NCI-H2227 (cell line): Measurements from ENCODE around the gene ZDHHC24.
A peak's percentile ranks its signal among the peaks of the same experiment; 100 is the strongest.

Source experiments
- DNase-seq: peaks from one replicate; lab custom pipeline; 2025; ENCODE audit not compliant: unreplicated experiment; lab: John Stamatoyannopoulos, UW

ZDHHC24 gene

DNA sequence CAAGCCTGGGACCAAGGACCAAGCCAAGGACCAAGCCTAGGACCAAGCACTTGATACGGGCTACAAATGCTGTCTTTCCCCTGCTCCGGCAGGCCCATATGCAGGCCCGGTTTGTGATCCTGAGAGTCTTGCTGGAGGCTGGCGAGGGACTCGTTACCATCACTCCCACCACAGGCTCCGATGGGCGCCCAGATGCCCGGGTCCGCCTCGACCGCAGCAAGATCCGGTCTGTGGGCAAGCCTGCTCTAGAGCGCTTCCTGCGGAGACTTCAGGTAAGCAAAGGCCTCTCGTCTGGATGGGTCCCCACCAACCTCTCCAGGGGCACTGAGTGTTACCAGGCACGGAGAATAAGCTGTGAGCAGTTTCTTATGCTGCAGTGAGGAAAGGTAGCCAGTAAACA lies 48.6 kb downstream of the ZDHHC24 start:
- no peak for DNase-seq

DNA sequence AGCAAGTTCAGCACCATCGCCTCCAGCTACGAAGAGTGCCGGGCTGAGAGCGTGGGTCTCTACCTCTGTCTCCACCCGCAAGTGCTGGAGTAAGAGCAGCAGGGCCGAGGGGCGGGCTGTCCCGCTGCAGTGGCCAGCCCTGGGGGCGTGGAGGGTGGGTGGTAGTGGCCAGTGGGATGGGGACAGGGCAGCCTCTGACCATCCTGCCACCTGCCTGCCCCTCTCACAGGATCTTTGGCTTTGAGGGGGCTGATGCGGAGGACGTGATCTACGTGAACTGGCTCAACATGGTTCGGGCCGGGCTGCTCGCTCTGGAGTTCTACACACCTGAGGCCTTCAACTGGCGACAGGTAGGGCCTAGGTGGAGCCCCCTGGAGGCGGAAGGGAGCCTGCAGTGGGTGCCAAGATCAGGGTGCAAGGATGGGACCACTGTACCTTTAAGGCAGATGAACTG lies 50.4 kb downstream of the ZDHHC24 start:
- DNase-seq: no peak

DNA sequence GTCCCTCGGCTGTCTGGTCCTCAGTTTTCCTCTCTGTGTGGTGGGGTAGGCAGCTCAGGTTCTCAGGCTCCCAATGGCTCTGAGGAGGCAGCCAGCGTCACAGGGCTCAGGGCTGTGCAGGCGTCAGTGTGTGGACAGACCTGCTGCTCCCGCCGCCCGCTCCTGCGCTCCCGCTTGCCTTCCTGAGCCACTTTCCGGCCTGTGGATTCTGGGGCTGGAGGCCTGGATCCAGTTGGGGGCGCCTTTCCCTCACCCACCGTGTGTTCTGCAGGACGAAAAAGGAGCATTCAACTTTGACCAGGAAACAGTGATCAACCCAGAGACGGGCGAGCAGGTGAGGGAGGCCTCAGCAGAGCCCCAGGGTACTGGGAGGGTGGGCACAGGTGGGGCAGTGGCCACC lies 50.9 kb downstream of the ZDHHC24 start:
- DNase-seq: no peak

DNA sequence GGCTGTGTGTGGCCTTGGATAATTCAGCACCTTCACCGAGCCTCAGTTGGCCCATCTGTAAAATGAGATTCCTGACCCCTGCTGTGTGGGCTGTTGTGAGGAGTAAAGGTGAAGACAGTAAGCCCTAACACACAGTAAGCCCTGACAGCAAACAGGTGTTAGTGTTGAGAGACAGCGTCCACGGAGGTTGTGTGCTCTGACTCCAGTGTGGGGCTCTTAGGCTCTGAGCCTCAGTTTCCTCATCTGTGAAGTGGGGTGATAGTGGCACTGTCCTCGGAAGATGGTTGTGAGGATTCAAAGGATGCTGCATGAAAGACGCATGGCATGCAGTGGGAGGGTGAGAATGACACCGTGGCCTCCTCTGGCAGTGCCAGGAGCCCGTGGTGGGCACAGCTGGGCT lies 51.4 kb downstream of the ZDHHC24 start:
- no peak for DNase-seq

DNA sequence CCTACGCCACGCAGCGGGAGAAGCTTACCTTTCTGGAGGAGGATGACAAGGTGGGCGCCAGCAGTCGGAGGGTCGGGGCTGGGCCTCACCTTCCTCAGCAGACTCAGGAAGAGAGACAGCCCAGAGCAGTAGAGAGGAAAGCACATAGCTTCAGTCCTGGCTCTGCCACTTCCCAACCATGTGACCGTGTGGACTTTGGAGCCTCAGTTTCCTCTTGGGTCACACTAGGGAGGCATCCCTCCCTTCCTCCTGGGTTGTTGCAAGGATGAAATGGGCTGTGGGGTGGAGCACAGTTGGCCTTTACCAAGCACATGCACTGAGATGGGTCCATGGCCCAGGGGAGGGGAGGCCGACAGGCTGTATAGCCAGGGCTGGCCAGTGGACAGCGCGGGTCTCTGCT lies 52.7 kb downstream of the ZDHHC24 start:
- DNase-seq: no peak

DNA sequence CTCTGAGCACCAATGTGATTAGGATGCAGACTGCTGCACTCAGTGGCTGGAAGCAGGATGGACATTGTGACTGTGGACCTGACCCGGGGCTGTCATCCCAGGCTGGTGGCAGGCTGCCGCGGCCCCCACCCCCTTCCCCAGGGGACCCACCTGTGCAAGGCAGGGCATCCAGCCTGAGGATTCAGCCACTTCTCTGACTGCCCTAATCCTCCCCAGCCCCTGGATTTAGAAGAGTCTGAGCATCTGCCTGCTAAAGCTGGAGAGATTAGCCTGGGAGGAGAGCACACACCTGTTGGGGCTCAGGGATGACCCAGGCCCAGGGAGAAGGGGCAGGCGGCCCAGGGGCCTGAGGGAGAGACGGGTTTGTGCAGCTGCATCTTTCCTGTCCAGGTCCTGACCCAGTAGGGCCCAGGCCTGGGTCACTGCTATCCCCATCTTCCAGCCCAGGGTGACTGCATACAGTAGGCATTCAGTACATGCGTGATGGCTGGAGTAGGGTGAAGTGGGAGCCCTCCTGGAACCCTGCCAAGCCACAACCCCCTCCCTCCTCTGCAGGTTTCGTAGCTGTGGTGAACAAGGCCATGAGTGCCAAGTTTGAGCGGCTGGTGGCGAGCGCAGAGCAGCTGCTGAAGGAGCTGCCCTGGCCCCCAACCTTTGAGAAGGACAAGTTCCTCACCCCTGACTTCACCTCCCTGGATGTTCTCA lies 53.5 kb downstream of the ZDHHC24 start:
- DNase-seq: no peak

DNA sequence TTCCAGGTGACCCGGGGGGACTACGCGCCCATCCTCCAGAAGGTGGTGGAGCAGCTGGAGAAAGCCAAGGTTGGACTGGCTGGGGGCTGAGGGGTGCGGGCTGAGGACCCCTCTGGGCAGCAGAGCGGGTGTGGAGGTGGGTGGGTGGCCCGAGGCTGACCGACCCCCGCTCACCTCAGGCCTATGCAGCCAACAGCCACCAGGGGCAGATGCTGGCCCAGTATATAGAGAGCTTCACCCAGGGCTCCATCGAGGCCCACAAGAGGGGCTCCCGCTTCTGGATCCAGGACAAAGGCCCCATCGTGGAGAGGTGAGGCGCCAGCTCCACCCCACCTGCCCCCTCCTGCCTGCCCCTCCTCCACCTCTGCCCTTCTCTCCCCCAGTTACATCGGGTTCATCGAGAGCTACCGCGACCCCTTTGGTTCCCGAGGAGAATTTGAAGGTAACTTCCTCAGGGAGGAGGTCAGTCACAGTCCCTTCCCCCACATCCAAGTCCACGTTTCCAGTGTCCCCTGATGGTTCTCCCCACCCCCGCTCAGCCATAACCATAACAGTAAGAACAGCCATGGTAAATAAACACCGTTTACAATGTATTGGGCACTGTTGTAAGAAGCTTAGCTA lies 54.4 kb downstream of the ZDHHC24 start:
- DNase-seq: no peak

DNA sequence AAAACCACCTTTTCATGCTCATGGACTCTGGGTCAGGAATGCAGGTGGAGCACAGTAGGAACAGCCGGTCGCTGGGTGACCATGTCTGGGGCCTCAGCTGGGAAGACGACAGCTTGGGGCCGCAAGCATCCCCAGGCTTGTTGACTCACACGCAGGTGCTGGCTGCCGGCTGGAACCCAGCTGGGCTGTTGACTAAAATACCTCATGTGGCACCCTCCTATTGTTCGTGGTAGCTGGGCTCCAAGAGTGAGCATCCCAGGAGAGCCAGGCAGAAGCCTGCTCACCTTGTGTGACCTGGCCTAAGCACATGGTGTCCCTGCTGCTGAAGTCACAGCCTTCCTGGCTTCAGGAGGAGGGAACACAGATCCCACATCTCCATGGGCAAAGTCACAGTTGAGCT lies 56.2 kb downstream of the ZDHHC24 start:
- no peak for DNase-seq

DNA sequence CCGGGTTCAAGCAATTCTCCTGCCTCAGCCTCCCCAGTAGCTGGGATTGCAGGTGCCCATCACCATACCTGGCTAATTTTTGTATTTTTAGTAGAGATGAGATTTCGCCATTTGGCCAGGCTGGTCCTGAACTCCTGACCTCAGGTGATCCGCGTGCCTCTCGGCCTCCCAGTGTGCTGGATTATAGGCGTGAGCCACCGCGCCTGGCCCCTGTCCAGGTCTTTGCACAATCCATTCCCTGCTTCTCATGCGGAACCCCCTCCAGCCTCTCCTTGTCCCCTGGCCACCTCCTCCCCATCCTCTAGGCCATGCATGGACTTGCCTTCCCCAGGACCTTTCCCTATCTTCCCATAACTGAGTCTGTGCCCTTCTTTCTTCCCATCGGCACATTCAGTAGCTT lies 56.9 kb downstream of the ZDHHC24 start:
- no peak for DNase-seq

DNA sequence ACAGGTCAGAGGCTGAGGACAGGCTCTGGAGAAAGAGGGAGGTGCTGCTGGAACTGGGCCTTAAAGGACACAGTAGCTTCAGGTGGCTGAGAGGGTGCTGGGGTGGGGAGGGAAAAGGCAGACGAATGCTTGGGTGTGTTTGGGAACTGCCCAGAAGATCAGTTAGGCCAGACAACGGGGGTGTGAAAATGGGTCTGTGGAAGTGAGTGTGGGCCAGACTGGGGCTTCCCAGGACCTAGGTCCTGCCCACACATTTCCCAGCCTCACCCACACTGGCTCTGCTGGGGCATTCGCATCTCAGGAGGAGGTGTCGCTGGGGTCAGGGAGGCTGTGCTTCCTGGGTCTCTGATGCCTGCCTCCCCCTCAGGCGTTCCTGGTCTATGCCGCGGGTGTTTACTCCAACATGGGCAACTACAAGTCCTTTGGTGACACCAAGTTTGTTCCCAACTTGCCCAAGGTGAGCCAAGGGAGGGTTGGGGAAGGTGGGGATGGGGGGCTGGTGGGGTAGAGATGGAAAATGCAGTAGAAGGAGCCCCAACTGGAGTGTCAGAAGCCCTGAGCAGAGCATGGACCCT lies 61.0 kb downstream of the ZDHHC24 start:
- DNase-seq: no peak

DNA sequence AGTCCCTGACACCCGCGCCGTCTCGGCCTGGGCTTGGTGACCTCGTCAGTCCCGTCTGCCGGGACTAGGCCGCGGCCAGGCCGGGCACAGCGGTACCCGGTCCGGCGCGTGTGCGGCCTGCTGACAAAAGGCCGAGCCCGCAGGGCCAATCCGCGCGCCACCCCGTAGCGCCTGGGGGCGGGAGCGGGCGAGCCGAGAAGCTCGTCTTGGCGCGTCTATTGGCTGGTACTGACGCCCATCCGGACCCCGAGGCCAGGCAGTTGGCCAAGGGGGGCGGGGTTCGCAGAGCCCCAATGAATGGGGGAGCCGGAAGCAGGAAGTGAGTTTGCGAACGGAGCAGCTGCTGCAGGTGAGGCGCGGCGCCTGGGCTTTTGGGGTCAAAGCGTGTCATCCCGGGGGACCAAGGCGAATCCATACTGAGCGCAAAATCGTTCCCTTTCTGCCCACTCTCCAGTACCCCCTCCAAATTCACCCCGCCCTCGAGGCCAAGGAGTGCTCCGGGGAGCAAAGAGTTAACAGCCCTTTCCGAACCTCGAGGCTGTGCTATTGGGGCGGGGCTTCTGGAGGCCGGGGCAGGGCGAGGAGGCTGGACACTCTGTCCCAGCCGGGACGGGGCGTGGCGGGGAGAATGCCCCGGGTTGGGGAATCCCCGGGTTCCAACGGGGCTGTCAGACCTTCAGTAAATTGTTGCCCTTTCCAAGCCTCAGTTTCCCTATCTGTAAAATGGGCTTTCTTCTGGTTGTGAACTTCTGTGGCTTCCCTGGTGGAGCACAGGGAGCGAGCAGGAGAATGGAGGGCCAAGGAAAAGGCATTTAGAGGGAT lies 65.5 kb downstream of the ZDHHC24 start, which contains the start of gene DPP3:
TSS of gene DPP3 (plus strand) at position 318 of the 822 bp plus-strand sequence. CDS start 1,767 bp downstream, outside the sequence.
- DNase-seq: peak; percentile 99

DNA sequence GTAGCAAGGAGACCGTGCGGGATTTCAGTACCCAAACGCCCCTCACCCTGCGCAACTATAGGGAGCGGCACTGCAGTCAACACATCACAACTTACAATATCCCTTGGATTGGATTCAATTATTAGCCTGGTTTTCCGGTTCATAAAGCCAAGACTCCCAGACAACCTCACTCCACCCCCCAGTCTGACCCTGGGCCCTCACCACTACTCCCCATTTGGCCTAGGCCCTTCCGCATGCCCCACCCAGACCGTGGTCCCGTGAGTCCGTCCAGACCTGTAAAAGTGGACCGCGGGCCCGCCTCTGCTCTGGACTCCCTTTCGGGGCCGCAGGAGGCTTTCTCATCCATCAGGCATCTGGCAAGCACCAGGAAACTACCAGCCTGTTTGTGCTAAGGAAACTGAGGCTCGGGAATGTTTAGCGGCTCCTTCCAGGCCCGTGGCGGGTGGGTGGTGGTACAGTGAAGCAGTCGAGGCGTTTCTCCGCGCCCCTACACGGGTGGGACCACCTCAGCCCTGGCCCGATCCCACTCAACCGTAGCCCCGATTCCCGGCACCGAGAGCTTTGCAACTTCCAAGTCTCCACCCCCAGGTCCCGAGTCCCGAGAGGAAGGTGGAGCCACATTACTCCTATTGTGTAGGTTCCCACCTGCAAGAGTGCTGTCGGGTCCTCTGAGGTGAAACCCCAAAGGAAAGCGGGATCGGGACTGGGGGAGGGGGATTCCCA lies 66.3 kb downstream of the ZDHHC24 start:
- DNase-seq: peak; percentile 91

DNA sequence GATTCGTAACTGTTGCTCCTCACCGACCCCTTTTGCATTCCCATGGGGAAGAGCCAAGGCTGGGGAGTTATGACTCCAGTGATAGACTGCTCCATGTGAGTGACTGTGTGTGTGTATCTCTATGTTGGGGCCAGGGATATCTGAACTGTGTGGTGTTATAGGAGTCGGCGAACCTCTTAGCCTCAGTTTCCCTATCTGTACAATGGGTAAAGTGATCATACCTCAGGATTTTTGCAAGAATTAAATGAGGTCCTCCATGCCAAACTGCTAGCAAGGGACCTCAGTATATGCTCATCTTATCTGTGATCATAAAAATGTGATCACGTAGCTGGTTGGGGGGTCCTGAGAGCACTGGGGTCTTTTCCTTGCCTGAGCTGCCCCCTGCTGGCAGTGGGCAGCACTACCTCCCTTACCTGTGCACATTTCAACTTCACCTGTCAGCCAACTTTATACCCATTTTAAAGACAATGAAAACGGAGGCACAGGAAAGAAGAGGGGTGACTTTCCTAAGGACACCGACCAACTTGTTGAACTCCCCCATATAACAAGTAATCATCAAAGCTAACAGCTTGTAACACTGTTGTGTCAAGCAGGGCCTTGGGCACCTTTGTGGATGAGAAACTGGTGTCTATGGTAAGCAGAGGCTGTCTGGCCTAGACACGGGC lies 67.0 kb downstream of the ZDHHC24 start:
- peak; percentile 62 for DNase-seq

DNA sequence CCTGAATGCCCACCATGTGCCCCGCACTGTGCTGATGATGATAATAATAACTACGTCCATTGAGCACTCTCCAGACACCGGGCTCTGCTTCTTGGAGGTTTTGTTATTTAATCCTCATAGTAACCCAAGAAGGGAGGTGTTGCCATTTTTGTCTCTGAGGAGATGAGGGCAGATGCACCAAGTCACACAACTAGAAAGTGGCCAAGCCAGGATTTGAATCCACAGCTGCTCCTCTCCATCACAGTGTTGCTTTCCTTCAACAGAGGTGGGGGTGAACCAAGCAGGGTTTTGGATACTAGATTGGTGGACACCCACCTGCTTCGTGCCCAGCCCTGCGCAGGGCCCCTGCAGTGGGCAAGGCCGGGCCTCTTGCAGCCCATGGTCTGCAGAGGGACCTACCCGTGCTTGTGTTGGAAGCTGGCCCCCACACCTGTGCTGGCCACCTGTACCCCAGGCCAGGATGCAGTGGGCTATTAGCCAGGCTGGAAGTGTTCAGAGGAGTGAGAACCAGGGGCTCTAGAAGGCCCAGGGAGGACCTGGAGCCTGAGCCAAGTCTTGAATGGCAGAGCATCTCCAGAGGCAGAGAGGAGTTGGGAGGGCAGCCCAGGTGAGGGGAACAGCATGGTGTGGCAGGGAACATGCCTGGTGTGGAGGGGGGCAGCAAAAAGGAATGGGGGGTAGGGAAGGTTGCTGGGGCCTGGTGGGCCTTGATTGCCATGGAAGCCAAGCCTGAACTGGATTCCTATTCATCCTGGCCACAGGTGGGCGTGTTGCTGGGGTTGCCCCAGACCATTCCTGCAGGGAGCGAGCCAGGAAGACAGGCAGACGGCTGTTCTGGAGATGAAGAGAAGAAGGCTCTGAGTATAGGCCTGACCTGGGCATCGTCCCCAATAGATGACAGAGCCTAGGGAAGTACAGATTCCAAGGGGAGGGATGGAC lies 68.3 kb downstream of the ZDHHC24 start:
- DNase-seq: no peak

DNA sequence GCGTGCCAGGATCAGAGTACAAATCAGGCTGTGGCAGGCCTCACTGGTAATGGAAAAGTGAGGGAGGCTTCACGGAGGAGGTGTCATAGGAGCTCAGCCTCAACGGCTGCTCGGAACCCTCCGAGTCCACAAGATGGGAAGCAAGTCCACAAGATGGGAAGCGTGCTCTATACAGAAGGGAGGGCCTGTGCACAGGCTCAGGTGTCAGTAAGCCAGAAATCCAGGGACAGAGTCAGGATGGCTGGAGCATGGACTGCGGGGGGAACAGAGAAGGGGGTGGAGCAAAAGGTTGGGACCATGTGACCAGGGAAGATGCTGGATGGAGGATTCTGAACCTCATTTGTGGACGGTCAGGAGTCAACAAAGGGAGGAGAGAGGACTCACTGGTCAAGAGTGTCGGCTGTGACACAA lies 69.0 kb downstream of the ZDHHC24 start:
- DNase-seq: peak; percentile 36

DNA sequence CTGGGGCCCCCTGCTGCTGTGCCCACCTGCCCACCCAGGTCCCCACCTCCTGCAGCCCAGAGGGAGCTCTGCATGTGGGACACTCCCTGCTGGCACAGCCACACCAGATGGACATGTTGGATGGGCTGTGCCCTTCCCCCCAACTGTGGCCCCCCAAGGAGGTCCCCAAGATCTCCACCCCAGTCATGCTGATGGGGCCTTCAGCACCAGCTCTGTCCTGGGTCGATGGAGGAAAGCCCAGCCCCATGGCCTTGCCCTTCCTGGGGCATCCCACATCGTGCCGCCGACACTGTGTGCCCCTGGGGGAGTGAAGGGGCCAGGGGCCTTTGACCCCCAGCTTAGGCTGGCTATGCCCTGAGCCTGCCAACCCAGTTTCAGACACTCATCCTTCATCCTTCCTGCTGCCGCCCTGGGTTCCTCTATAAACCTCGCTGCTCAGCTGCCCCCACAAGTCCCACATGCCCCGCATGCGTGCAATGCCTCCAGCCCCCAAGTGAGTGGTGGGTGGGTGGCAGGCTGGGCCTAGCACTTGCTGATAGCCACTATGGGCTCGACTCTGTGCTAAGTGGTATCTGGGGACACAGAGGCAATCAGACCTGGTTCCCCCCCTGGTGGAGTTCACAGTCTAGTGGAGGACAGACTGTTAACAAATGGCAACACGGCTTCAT lies 69.5 kb downstream of the ZDHHC24 start:
- no peak for DNase-seq

DNA sequence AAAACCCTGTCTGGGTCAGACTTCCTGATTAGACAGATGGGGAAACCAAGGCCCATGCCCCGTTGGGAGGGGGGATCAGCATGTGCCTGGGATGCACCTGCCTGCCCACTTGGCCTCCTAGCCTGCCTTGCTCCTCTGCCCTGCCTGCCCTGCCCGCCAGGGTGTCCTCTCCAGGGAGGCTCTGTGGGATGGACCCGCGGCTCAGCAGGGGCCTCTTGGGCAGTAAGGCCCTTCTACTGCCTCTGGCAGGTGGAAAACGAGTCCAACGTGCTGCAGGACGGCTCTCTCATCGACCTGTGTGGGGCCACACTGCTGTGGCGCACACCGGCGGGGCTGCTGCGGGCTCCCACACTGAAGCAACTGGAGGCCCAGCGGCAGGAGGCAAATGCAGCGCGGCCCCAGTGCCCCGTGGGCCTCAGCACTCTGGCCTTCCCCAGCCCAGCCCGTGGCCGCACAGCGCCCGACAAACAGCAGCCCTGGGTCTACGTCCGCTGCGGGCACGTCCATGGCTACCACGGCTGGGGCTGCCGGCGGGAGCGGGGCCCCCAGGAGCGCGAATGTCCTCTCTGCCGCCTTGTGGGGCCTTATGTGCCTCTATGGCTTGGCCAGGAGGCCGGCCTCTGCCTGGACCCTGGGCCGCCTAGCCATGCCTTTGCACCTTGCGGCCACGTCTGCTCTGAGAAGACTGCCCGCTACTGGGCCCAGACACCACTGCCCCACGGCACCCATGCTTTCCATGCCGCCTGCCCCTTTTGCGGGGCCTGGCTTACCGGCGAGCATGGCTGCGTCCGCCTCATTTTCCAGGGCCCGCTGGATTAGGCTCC lies 70.3 kb downstream of the ZDHHC24 start:
- no peak for DNase-seq
